NB4 (cell line): Measurements from ENCODE around the gene CDH22.

Source experiments
- POLR2A ChIP-seq: IDR thresholded peaks from 2 replicates; pipeline ENCODE4 v1.6.1; 2011; ENCODE audit warnings: mild to moderate bottlenecking; ENCODE audit not compliant: insufficient read length; ENCODE audit errors: extremely low read depth
- TF ChIP-seq, protein P1 (sequence below): IDR thresholded peaks from one replicate; pipeline ENCODE4 v1.5.1; 2012; ENCODE audit warnings: low read depth, low read length

DNA sequence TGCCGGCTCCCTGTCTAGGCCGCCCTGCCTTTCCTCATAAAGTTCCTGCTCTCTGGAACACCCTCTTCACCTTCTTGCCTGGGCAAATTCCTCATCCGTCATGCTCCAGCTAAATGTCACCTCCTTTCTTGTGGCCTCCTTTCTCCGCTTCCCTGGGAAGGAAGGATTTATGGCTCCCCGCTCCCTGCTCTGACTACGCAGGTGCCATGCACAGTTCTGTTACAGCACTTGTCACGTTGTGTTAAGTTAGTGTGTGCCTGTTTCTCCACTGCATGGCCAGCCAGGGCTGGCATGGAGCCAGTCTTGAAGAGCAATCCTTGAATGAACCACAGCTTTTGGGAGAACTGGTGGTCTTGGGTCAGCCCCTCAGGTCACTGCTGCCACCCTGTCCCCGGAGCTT, 128.4 kb downstream of the CDH22 start:
- TF ChIP-seq, protein P1, sequence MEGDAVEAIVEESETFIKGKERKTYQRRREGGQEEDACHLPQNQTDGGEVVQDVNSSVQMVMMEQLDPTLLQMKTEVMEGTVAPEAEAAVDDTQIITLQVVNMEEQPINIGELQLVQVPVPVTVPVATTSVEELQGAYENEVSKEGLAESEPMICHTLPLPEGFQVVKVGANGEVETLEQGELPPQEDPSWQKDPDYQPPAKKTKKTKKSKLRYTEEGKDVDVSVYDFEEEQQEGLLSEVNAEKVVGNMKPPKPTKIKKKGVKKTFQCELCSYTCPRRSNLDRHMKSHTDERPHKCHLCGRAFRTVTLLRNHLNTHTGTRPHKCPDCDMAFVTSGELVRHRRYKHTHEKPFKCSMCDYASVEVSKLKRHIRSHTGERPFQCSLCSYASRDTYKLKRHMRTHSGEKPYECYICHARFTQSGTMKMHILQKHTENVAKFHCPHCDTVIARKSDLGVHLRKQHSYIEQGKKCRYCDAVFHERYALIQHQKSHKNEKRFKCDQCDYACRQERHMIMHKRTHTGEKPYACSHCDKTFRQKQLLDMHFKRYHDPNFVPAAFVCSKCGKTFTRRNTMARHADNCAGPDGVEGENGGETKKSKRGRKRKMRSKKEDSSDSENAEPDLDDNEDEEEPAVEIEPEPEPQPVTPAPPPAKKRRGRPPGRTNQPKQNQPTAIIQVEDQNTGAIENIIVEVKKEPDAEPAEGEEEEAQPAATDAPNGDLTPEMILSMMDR: no peak
- no peak for TF ChIP-seq POLR2A
